MCF 10A (cell line): ENCODE results near the gene ARHGAP9. TPM values are rescaled to one million over a fixed set of nuclear protein-coding genes. Genes with fewer than 3 reads are reported as not detected.

Source experiments
- BruUV-seq: library from RNA; stranded (reverse); fragments of 400-500 nt; replicated peaks from 2 replicates; lab custom pipeline; 2021; lab: Mats Ljungman, UMichigan
- CTCF ChIA-PET: fragments of 300-600 bp; sonication (Branson Sonifier 250); formaldehyde crosslinking; extraction: SDS; loops from one replicate; lab custom pipeline; 2021; ENCODE audit warnings: antibody characterized with exemption, inconsistent platforms; lab: Yijun Ruan, JAX
- POLR2A ChIA-PET: fragments of 300-600, 350-650 bp; sonication (Branson Sonifier 250); formaldehyde crosslinking; extraction: SDS; loops from one replicate; lab custom pipeline; 2020; ENCODE audit warnings: antibody characterized with exemption, inconsistent platforms; lab: Yijun Ruan, JAX
- DNase-seq: peaks from one replicate; pipeline ENCODE4 v3.0.0-alpha.2; 2018; ENCODE audit not compliant: unreplicated experiment
- H3K27ac Mint-ChIP-seq: one replicate; pipeline ENCODE4 v1.8.0; 2022; ENCODE audit warnings: mild to moderate bottlenecking, low read depth, mixed read lengths; ENCODE audit not compliant: unreplicated experiment
- H3K27me3 Mint-ChIP-seq: one replicate; pipeline ENCODE4 v1.8.0; 2022; ENCODE audit warnings: mixed read lengths; ENCODE audit not compliant: insufficient read depth, unreplicated experiment
- H3K36me3 Mint-ChIP-seq: one replicate; pipeline ENCODE4 v1.8.0; 2022; ENCODE audit warnings: mild to moderate bottlenecking, moderate library complexity, mixed read lengths; ENCODE audit not compliant: insufficient read depth, unreplicated experiment
- H3K4me1 Mint-ChIP-seq: one replicate; pipeline ENCODE4 v1.8.0; 2022; ENCODE audit warnings: mixed read lengths; ENCODE audit not compliant: insufficient read depth, unreplicated experiment
- H3K4me3 Mint-ChIP-seq: one replicate; pipeline ENCODE4 v1.8.0; 2022; ENCODE audit warnings: mild to moderate bottlenecking, moderate library complexity, mixed read lengths; ENCODE audit not compliant: unreplicated experiment
- H3K9me3 Mint-ChIP-seq: one replicate; pipeline ENCODE4 v1.8.0; 2022; ENCODE audit warnings: mixed read lengths; ENCODE audit not compliant: unreplicated experiment
- CTCF ChIP-seq: fragments of 200-600 bp; IDR thresholded peaks from one replicate; pipeline ENCODE4 v1.8.0; 2022; ENCODE audit warnings: antibody characterized with exemption, mild to moderate bottlenecking; ENCODE audit not compliant: unreplicated experiment
- intact Hi-C: fragments of 100-400 bp; cut with micrococcal nuclease; formaldehyde crosslinking; loops from 2 replicates; pipeline ENCODE4 v1.14.1; 2022
- total RNA-seq: library from RNA; stranded (reverse); gene quantifications from 2 replicates; pipeline ENCODE4 v1.2.3, GENCODE V29; 2022

Gene ARHGAP9
- total RNA-seq, 1 experiment from 2014 or later: 1.1 TPM

- H3K27ac Mint-ChIP-seq: no peak overlapping the region
- no peak overlapping the region for H3K4me3 Mint-ChIP-seq
- no TSS peak for BruUV-seq
- H3K4me1 Mint-ChIP-seq: no peaks in the 10 kb centered on the region
- intact Hi-C loops: no loop called here
- POLR2A ChIA-PET: no interaction called here
- DNase-seq: no peak
- CTCF ChIA-PET: interaction anchor here (1.1 to 6.8 kb wide), 2 partner anchors 14 to 19 kb away, joined by 3 to 53 read pairs; partner anchors contain the start of gene INHBE
- H3K9me3 Mint-ChIP-seq: peaks cover 16% of the 10 kb centered on the region
- no peaks in the 10 kb centered on the region for H3K27me3 Mint-ChIP-seq
- H3K36me3 Mint-ChIP-seq: no peaks in the 10 kb centered on the region
- no peak for TF ChIP-seq CTCF
These were observed 39.9 kb downstream of the ARHGAP9 start for GRCh38 chr12:57439762-57440266.

DNA sequence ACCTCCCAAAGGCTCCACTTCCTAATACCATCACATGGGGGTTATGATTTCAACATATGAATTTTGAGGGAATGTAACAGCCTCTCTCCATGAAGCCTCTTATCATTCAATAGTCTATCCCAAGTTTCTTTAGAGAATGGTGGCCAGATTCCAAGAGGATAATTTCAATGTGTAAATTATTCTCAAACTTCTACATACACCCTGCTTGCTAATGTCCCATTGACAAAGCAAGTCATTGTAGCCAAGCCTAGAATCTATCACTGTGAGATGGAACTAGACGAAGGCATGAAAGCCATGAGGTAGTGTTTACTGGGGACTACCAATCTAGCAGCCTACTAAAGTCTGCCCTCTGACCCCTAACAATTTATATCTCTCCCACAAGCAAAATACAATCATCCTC lies 41.3 kb downstream of the ARHGAP9 start:
- no peak for DNase-seq
- no peaks in the 10 kb centered on the region for H3K36me3 Mint-ChIP-seq
- H3K27ac Mint-ChIP-seq: no peak overlapping the region
- H3K4me3 Mint-ChIP-seq: no peak overlapping the region
- ChIA-PET CTCF (interaction anchor here (0.8 to 1.4 kb wide), 2 partner anchors 14 to 21 kb away, joined by 3 to 6 read pairs; no protein-coding TSS in a partner anchor), POLR2A (no interaction called here)
- intact Hi-C loops: no loop called here
- no peak for TF ChIP-seq CTCF
- BruUV-seq: no TSS peak
- H3K4me1 Mint-ChIP-seq: no peaks in the 10 kb centered on the region
- H3K9me3 Mint-ChIP-seq: peaks cover 16% of the 10 kb centered on the region
- H3K27me3 Mint-ChIP-seq: no peaks in the 10 kb centered on the region

DNA sequence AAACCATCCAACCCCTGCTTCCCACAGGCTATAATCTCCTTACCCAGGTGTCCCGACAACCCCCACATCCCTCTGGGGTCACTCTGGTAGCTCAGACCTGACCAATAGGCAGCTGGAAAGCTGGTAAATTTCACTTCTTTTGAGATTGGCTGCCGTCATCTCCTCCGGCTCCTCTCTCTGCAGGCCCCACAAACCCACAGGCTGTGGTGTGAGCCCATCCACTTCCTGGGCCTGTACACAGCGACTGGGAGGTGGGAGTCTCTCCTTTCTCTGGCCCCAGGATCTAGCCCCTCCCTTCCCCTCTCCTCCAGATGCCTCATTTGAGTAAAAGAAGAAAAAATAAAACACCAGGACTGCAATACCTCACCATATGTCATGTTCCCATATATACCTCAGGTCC lies 44.4 kb downstream of the ARHGAP9 start:
- Mint-ChIP-seq H3K4me1 (no peaks in the 10 kb centered on the region), H3K36me3 (peaks cover 6% of the 10 kb centered on the region), H3K9me3 (no peaks in the 10 kb centered on the region), H3K27ac (no peak overlapping the region), H3K4me3 (no peak overlapping the region), H3K27me3 (no peaks in the 10 kb centered on the region)
- intact Hi-C loops: no loop called here
- no peak for TF ChIP-seq CTCF
- DNase-seq: no peak
- no TSS peak for BruUV-seq
- CTCF ChIA-PET: interaction anchor here (0.6 to 3.0 kb wide), 5 partner anchors 17 to 221 kb away, joined by 3 to 18 read pairs (median 3); no protein-coding TSS in a partner anchor
- POLR2A ChIA-PET: no interaction called here

- ChIA-PET CTCF (interaction anchor here (0.6 to 3.0 kb wide), 5 partner anchors 18 to 221 kb away, joined by 3 to 18 read pairs (median 3); no protein-coding TSS in a partner anchor), POLR2A (interaction anchor here (1.2 kb wide), 1 partner anchor 722 kb away, joined by 3 read pairs; no protein-coding TSS in a partner anchor)
- no peak for DNase-seq
- Mint-ChIP-seq H3K27ac (no peak within 1 kb of the TSS), H3K4me1 (no peaks in the 10 kb centered on the region), H3K4me3 (no peak within 1 kb of the TSS), H3K36me3 (peaks cover 6% of the 10 kb centered on the region), H3K9me3 (no peaks in the 10 kb centered on the region), H3K27me3 (no peaks in the 10 kb centered on the region)
- BruUV-seq: no TSS peak
- intact Hi-C loops: no loop called here
- no peak for TF ChIP-seq CTCF
These were observed 45.0 kb downstream of the ARHGAP9 start, which contains the start of gene INHBC for GRCh38 chr12:57434517-57435223. INHBC (plus strand) TSS chr12:57434784; CDS start chr12:57434887, 103 bp downstream.
